SW 1271 (cell line): ENCODE results near the gene GPR52.
"Not testable (repeated sequence)": the region's sequence is repeated elsewhere in the genome, so short reads cannot be mapped to it uniquely, and the experiment has no call there.

Experiments
- DNase-seq, 2 experiments: peaks; one replicate each; lab custom pipeline; 2025; lab: John Stamatoyannopoulos, UW

Gene GPR52

GRCh38 chr1:174447866-174448530 lies at the start of gene GPR52:
GPR52 (plus strand) TSS chr1:174447964; CDS start chr1:174448112, 148 bp downstream.
- no peak for DNase-seq

- DNase-seq = no peak
Observed at GRCh38 chr1:174398246-174398645, 49.5 kb upstream of the GPR52 start.

- DNase-seq = no peak
Observed at GRCh38 chr1:174399211-174399610, 48.6 kb upstream of the GPR52 start.

- no peak for DNase-seq
Observed at GRCh38 chr1:174401075-174401474, 46.7 kb upstream of the GPR52 start.

- DNase-seq = no peak
Observed at GRCh38 chr1:174405219-174405618, 42.5 kb upstream of the GPR52 start.

GRCh38 chr1:174406421-174406820 lies 41.3 kb upstream of the GPR52 start:
- DNase-seq = no peak

- no peak for DNase-seq
Observed at GRCh38 chr1:174407665-174408064, 40.1 kb upstream of the GPR52 start.

- DNase-seq = no peak
Observed at GRCh38 chr1:174408146-174408545, 39.6 kb upstream of the GPR52 start.

GRCh38 chr1:174409801-174410200 lies 38.0 kb upstream of the GPR52 start:
- DNase-seq = not testable (repeated sequence)

- no peak for DNase-seq
Observed at GRCh38 chr1:174413632-174414031, 34.1 kb upstream of the GPR52 start.

- no peak for DNase-seq
Observed at GRCh38 chr1:174414203-174414602, 33.6 kb upstream of the GPR52 start.

GRCh38 chr1:174415506-174415905 lies 32.3 kb upstream of the GPR52 start:
- DNase-seq = no peak

- no peak for DNase-seq
Observed at GRCh38 chr1:174417921-174418320, 29.8 kb upstream of the GPR52 start.

GRCh38 chr1:174425121-174425520 lies 22.6 kb upstream of the GPR52 start:
- DNase-seq = no peak

- DNase-seq = no peak
Observed at GRCh38 chr1:174426153-174426552, 21.6 kb upstream of the GPR52 start.

- no peak for DNase-seq
Observed at GRCh38 chr1:174428033-174428432, 19.7 kb upstream of the GPR52 start.

- DNase-seq = no peak
Observed at GRCh38 chr1:174428739-174429138, 19.0 kb upstream of the GPR52 start.

- no peak for DNase-seq
Observed at GRCh38 chr1:174433451-174433850, 14.3 kb upstream of the GPR52 start.

GRCh38 chr1:174445351-174445750 lies 2.4 kb upstream of the GPR52 start:
- no peak for DNase-seq

GRCh38 chr1:174445817-174446216 lies 1.9 kb upstream of the GPR52 start:
- DNase-seq = no peak

GRCh38 chr1:174448531-174448883 lies 743 bp downstream of the GPR52 start:
- no peak for DNase-seq

GRCh38 chr1:174448974-174449373 lies 1.2 kb downstream of the GPR52 start:
- DNase-seq = no peak

- no peak for DNase-seq
Observed at GRCh38 chr1:174451408-174451807, 3.6 kb downstream of the GPR52 start.

GRCh38 chr1:174465855-174466254 lies 18.1 kb downstream of the GPR52 start:
- DNase-seq = no peak
